DND-41 (cell line): ENCODE data around the gene TCF12.

Experiments
- ATAC-seq: fragments of 200-7000 bp; cut with Tn5 transposase; 3 replicates; pipeline ENCODE4 v1.9.1; 2021; ENCODE audit warnings: low read depth; ENCODE audit not compliant: insufficient read depth
- DNase-seq: peaks from one replicate; pipeline ENCODE4 v3.0.0-alpha.2; 2020
- H2AFZ ChIP-seq: 2 replicates; pipeline ENCODE4 v1.6.0; 2012; ENCODE audit warnings: low read depth, low read length
- H3K27ac ChIP-seq: 2 replicates; pipeline ENCODE4 v1.5.1; 2012; ENCODE audit warnings: low read length, inconsistent platforms
- H3K27me3 ChIP-seq: fragments of 200-600 bp; sonication (generic); 2 replicates; pipeline ENCODE4 v1.6.0; 2012; ENCODE audit warnings: low read length, mild to moderate bottlenecking, inconsistent platforms; ENCODE audit not compliant: insufficient read depth, poor library complexity
- H3K36me3 ChIP-seq: 2 replicates; pipeline ENCODE4 v1.5.1; 2012; ENCODE audit warnings: low read length, inconsistent platforms; ENCODE audit not compliant: insufficient read depth
- H3K4me1 ChIP-seq: 2 replicates; pipeline ENCODE4 v1.5.1; 2012; ENCODE audit warnings: mild to moderate bottlenecking, low read length; ENCODE audit not compliant: insufficient read depth
- H3K4me2 ChIP-seq: 2 replicates; pipeline ENCODE4 v1.6.0; 2012; ENCODE audit warnings: mild to moderate bottlenecking, moderate library complexity, low read length, inconsistent platforms; ENCODE audit not compliant: insufficient read depth
- H3K4me3 ChIP-seq, 2 experiments: fragments of 200-600 bp in 1 of 2; shearing (Covaris generic) in 1 of 2; 2 replicates each; pipeline ENCODE4 v1.5.1; 2012 to 2016; ENCODE audit warnings: inconsistent platforms in 2 of 2, low read length in 2 of 2, mild to moderate bottlenecking in 2 of 2, low read depth in 1 of 2, moderate library complexity in 1 of 2
- H3K79me2 ChIP-seq: 2 replicates; pipeline ENCODE4 v1.6.0; 2012; ENCODE audit warnings: low read length, inconsistent platforms; ENCODE audit not compliant: insufficient read depth
- H3K9ac ChIP-seq: 2 replicates; pipeline ENCODE4 v1.6.0; 2012; ENCODE audit warnings: low read depth, mild to moderate bottlenecking, inconsistent platforms, low read length, moderate library complexity
- H3K9me3 ChIP-seq: 2 replicates; pipeline ENCODE4 v1.5.1; 2012; ENCODE audit warnings: low read length, moderate library complexity, mild to moderate bottlenecking, inconsistent platforms; ENCODE audit not compliant: insufficient read depth, severe bottlenecking
- H4K20me1 ChIP-seq: 2 replicates; pipeline ENCODE4 v1.6.0; 2012; ENCODE audit warnings: low read length; ENCODE audit not compliant: insufficient read depth
- EZH2 ChIP-seq: IDR thresholded peaks from 3 replicates; pipeline ENCODE4 v1.6.1; 2012; ENCODE audit warnings: borderline replicate concordance, low read depth, mild to moderate bottlenecking, moderate library complexity, low read length, inconsistent platforms; ENCODE audit not compliant: severe bottlenecking
- TF ChIP-seq, protein P1 (sequence below): IDR thresholded peaks from 2 replicates; pipeline ENCODE4 v1.5.1; 2012; ENCODE audit warnings: borderline replicate concordance, low read length, moderate library complexity, mild to moderate bottlenecking; ENCODE audit not compliant: poor library complexity, severe bottlenecking; ENCODE audit errors: extremely low read depth

TCF12 gene

GRCh38 chr15:57048930-57049549 lies 130.6 kb downstream of the TCF12 start:
- Histone ChIP-seq H3K79me2 (peaks cover 98% of the 10 kb centered on the region), H3K27me3 (no peaks in the 10 kb centered on the region), H3K4me2 (no peak overlapping the region), H3K9ac (no peak overlapping the region), H3K9me3 (no peaks in the 10 kb centered on the region), H3K4me1 (no peaks in the 10 kb centered on the region), H3K27ac (no peak overlapping the region), H3K36me3 (no peaks in the 10 kb centered on the region), H4K20me1 (peaks cover 35% of the 10 kb centered on the region; the same call in 1 of the 2 replicates), H3K4me3 (no peak overlapping the region), H2AFZ (no peak overlapping the region)
- no peak for TF ChIP-seq EZH2
- TF ChIP-seq, protein P1, sequence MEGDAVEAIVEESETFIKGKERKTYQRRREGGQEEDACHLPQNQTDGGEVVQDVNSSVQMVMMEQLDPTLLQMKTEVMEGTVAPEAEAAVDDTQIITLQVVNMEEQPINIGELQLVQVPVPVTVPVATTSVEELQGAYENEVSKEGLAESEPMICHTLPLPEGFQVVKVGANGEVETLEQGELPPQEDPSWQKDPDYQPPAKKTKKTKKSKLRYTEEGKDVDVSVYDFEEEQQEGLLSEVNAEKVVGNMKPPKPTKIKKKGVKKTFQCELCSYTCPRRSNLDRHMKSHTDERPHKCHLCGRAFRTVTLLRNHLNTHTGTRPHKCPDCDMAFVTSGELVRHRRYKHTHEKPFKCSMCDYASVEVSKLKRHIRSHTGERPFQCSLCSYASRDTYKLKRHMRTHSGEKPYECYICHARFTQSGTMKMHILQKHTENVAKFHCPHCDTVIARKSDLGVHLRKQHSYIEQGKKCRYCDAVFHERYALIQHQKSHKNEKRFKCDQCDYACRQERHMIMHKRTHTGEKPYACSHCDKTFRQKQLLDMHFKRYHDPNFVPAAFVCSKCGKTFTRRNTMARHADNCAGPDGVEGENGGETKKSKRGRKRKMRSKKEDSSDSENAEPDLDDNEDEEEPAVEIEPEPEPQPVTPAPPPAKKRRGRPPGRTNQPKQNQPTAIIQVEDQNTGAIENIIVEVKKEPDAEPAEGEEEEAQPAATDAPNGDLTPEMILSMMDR: no peak
- ATAC-seq: no peak
- no peak for DNase-seq

DNA sequence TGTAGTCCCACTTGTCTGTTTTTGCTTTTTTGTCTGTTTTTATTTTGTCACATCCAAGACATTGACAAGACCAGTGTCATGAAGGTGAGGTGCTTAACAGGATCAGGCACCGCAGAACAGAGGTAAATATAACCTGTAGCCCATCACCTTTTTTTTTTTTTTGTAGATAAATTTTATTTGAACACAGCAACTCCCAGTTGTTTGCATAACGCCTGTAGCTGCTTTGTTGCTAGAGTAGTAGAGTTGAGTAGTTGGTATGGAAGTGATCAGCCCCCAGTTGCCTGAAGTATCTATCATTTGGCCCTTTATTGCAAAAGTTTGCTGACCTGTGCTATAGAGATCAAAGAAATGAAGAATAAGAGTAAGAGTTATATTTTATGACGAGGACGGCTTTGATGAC lies 135.0 kb downstream of the TCF12 start:
- no peaks in the 10 kb centered on the region for H3K27me3 ChIP-seq
- no peaks in the 10 kb centered on the region for H3K9me3 ChIP-seq
- H3K36me3 ChIP-seq: no peaks in the 10 kb centered on the region
- no peak overlapping the region for H3K4me2 ChIP-seq
- ATAC-seq: no peak
- no peaks in the 10 kb centered on the region for H3K4me1 ChIP-seq
- no peak overlapping the region for H3K27ac ChIP-seq
- H4K20me1 ChIP-seq: peaks cover 30% of the 10 kb centered on the region; the same call in 1 of the 2 replicates
- H3K79me2 ChIP-seq: peaks cover 100% of the 10 kb centered on the region
- no peak overlapping the region for H3K9ac ChIP-seq
- no peak overlapping the region for H3K4me3 ChIP-seq
- no peak for TF ChIP-seq EZH2
- TF ChIP-seq, protein P1: no peak
- no peak overlapping the region for H2AFZ ChIP-seq
- no peak for DNase-seq

- TF ChIP-seq EZH2: no peak
- TF ChIP-seq, protein P1: no peak
- no peak for DNase-seq
- Histone ChIP-seq H3K4me3 (no peak overlapping the region), H3K27me3 (no peaks in the 10 kb centered on the region), H3K27ac (no peak overlapping the region), H4K20me1 (peaks cover 25% of the 10 kb centered on the region; the same call in 1 of the 2 replicates), H3K79me2 (peaks cover 100% of the 10 kb centered on the region), H3K9ac (no peak overlapping the region), H3K4me2 (no peak overlapping the region), H2AFZ (no peak overlapping the region), H3K9me3 (no peaks in the 10 kb centered on the region), H3K4me1 (no peaks in the 10 kb centered on the region), H3K36me3 (no peaks in the 10 kb centered on the region)
- no peak for ATAC-seq
Measured at GRCh38 chr15:57054204-57054750, 135.8 kb downstream of the TCF12 start.
